ENCODE data around the gene SPRYD4.

GRCh38 chr12:56476972-56477432, 8.6 kb downstream of the SPRYD4 start:
- no peak for TF ChIP-seq POLR2A (IDR thresholded peaks at IDR 0.05)
- TF ChIP-seq, protein P1, sequence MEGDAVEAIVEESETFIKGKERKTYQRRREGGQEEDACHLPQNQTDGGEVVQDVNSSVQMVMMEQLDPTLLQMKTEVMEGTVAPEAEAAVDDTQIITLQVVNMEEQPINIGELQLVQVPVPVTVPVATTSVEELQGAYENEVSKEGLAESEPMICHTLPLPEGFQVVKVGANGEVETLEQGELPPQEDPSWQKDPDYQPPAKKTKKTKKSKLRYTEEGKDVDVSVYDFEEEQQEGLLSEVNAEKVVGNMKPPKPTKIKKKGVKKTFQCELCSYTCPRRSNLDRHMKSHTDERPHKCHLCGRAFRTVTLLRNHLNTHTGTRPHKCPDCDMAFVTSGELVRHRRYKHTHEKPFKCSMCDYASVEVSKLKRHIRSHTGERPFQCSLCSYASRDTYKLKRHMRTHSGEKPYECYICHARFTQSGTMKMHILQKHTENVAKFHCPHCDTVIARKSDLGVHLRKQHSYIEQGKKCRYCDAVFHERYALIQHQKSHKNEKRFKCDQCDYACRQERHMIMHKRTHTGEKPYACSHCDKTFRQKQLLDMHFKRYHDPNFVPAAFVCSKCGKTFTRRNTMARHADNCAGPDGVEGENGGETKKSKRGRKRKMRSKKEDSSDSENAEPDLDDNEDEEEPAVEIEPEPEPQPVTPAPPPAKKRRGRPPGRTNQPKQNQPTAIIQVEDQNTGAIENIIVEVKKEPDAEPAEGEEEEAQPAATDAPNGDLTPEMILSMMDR (IDR thresholded peaks at IDR 0.05): no peak

Measured in thyroid gland (tissue), 4 donors.